HG03432 (cell line): ENCODE results near the gene ATP5IF1.

Source experiments
- ATAC-seq: cut with Tn5 transposase; IDR thresholded peaks from one replicate; pipeline ENCODE4 v1.9.1; 2021; ENCODE audit warnings: mild to moderate bottlenecking, moderate library complexity; ENCODE audit not compliant: unreplicated experiment

ATP5IF1 gene

GRCh38 chr1:28264897-28265296, 29.0 kb downstream of the ATP5IF1 start:
- ATAC-seq, result no peak

DNA sequence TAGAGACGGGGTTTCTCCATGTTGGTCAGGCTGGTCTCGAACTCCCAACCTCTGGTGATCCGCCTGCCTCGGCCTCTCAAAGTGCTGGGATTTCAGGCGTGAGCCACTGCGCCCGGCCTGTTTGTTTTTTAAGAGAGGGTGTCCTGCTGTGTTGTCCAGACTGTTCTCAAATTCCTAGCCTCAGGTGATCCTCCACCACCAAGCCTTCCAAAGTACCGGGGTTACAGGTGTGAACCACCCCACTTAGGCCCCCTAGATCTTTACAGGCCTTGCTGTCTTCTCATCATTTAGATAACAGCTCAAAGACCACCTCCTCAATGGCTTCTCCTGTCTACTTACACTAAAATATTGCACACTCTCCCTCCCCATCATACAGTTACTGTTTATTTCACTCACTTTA, 29.7 kb downstream of the ATP5IF1 start:
- no peak for ATAC-seq

DNA sequence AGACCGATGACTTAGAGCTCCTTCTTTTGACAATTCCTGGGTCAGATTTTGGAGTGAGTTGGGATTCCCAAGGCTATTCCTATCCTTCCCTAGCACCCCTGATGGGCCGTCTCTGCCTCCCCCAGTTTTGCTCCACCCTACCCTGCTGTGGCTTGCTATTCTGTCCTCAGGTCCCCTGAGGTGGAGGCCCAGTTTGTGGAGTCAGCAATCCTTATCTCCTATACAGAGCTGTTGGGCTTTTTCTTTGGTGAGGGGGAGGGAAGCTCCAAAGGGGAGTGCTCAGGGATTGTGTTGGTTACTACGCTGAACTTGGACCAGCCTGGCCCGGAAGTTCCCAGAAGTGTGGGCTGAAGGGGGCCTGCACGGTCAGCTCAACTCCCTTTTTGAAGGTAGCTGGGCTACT, 31.0 kb downstream of the ATP5IF1 start:
- ATAC-seq, result no peak

DNA sequence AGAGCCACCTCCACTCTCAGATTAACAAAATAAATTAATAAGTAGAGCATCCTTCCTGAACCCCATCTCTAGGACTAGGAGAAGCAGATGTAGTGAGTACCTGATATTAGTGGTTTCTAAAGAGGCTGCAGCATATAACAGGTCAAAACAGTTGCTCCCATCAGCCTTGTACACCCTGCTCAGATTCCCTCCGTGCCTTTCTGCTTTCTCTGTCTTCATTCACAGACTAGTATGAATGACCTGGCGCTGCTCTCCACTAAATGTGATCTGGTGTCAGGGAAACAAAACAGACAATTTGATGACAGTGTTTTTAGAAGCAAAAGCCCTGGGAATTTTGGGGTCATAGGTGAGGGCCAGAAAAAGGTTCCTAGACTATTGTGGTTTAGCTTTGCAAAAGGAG, 31.7 kb downstream of the ATP5IF1 start:
- no peak for ATAC-seq

- no peak for ATAC-seq
Measured at GRCh38 chr1:28269529-28269928, 33.6 kb downstream of the ATP5IF1 start.

- no peak for ATAC-seq
Measured at GRCh38 chr1:28272215-28272852, 36.4 kb downstream of the ATP5IF1 start.

DNA sequence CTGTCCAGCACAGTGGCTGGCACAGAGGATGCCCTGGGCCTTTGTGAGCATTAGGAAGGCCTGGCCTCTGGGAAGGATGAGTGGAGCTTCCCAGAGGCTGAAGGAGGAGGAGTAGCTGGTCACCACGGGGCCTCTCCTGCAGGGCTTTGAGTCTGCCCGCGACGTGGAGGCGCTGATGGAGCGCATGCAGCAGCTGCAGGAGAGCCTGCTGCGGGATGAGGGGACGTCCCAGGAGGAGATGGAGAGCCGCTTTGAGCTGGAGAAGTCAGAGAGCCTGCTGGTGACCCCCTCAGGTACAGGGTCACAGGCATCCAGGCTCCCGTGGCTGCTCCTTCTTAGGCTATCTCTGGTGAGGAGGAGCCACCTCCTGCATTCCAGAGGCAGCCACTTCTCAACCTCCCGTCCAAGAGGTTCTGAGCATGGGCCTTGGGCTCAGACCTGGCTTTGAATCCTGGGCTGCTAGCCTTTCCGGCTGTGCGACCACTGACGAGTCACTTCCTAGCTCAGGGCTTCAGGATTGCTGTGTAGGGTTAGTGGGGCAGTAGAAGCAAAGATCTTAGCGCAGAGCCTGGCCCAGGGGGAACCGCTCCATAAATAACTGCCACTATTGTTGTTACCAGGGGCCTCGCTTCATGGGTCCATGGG, 37.4 kb downstream of the ATP5IF1 start:
- ATAC-seq, result no peak

- ATAC-seq, result no peak
Measured at GRCh38 chr1:28278763-28279162, 42.8 kb downstream of the ATP5IF1 start.

GRCh38 chr1:28279721-28280120, 43.8 kb downstream of the ATP5IF1 start:
- no peak for ATAC-seq

- ATAC-seq, result no peak
Measured at GRCh38 chr1:28280501-28280900, 44.6 kb downstream of the ATP5IF1 start.

DNA sequence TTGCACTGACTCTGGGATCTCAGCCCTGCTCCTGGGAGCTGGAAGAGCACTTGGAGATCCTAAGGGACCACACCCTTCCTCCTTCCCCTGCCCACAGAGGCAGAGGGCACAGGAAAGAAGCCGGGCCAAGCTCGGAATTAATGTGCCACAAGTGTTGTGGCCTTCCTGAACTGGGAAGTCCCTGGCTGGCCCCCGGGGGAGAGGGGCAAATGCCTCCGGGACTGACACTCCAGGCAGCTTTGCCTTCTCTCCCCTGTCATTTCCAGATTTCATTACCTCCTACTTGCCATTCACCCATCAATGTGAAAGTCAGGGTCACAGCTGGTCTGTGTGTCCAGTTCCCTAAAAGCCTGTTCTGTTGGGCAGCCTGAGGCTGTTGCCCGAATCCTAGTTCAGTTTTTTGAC, 45.1 kb downstream of the ATP5IF1 start:
- no peak for ATAC-seq

GRCh38 chr1:28281608-28282425, 45.9 kb downstream of the ATP5IF1 start:
- no peak for ATAC-seq

- ATAC-seq, result no peak
Measured at GRCh38 chr1:28282426-28283407, 46.8 kb downstream of the ATP5IF1 start.

DNA sequence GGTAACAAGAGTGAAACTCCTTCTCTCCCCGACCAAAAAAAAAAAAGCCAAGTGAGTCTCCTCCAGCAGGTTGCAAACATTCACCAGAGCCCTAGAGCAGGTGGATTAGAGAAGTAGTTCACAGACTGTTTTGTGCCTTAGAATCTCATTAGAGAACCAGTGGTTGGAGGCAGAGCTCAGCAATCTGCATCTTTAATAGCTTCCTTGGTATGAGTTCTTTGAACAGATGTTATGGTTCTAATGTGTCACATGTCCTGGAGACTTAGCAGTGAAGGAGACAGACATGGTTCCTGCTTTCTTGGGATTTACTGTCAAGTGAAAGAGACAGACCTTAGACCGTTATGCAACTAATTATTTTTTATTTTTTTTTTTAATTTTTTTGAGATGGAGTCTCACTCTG, 50.2 kb downstream of the ATP5IF1 start:
- no peak for ATAC-seq
